Measurements from ENCODE around the gene TOMM40L.

DNA sequence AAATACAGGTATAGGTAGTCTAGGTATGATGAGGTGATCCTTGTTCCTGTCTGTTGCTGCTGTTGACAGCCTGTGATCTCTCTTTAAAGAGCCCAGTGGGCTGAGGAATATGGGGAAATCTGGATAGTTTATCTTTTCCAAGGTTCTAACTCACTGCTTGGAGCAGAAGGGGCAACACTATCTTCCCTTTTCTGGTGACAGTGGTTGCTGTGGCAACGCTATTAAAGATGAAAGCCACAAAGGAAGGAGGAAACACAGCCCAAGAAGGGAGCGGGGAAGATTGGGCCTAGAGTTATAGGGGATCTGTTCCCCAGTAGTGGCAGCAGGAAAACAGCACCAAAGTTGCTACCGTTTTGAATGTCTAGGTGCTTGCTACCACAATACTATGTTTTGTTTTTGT, 41.5 kb downstream of the TOMM40L start:
- TF ChIP-seq, protein P1, sequence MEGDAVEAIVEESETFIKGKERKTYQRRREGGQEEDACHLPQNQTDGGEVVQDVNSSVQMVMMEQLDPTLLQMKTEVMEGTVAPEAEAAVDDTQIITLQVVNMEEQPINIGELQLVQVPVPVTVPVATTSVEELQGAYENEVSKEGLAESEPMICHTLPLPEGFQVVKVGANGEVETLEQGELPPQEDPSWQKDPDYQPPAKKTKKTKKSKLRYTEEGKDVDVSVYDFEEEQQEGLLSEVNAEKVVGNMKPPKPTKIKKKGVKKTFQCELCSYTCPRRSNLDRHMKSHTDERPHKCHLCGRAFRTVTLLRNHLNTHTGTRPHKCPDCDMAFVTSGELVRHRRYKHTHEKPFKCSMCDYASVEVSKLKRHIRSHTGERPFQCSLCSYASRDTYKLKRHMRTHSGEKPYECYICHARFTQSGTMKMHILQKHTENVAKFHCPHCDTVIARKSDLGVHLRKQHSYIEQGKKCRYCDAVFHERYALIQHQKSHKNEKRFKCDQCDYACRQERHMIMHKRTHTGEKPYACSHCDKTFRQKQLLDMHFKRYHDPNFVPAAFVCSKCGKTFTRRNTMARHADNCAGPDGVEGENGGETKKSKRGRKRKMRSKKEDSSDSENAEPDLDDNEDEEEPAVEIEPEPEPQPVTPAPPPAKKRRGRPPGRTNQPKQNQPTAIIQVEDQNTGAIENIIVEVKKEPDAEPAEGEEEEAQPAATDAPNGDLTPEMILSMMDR (IDR thresholded peaks at IDR 0.05), result no peak
- TF ChIP-seq POLR2A (IDR thresholded peaks at IDR 0.05), result no peak

Data from gastroesophageal sphincter (tissue), 3 donors.